H9 (cell line): ENCODE measurements around the gene OSBP. TPM values are rescaled to one million over a fixed set of nuclear protein-coding genes. Genes with fewer than 3 reads are reported as not detected.

ENCODE experiments used
- DNase-seq: peaks from one replicate; pipeline ENCODE4 v3.0.0-alpha.2; 2017
- H2AFZ ChIP-seq: one replicate; pipeline ENCODE4 v1.6.1; 2013; ENCODE audit warnings: mild to moderate bottlenecking, low read length, control low read depth, moderate library complexity
- H2AK5ac ChIP-seq: 2 replicates; pipeline ENCODE4 v1.6.1; 2013; ENCODE audit warnings: low read length, control low read depth, mixed read lengths; ENCODE audit not compliant: insufficient read length
- H2BK120ac ChIP-seq: one replicate; pipeline ENCODE4 v1.6.1; 2013; ENCODE audit warnings: low read depth, mild to moderate bottlenecking, low read length, control low read depth, inconsistent platforms; ENCODE audit not compliant: poor library complexity, severe bottlenecking
- H2BK12ac ChIP-seq: 2 replicates; pipeline ENCODE4 v1.6.1; 2013; ENCODE audit warnings: low read length, control low read depth, mixed read lengths, low read depth; ENCODE audit not compliant: insufficient read length
- H2BK15ac ChIP-seq: 2 replicates; pipeline ENCODE4 v1.6.1; 2013; ENCODE audit warnings: low read depth, low read length, control low read depth
- H2BK20ac ChIP-seq: one replicate; pipeline ENCODE4 v1.6.1; 2013; ENCODE audit warnings: low read depth, mild to moderate bottlenecking, low read length, control low read depth, inconsistent platforms; ENCODE audit not compliant: poor library complexity, severe bottlenecking
- H2BK5ac ChIP-seq: 2 replicates; pipeline ENCODE4 v1.6.1; 2013; ENCODE audit warnings: low read length, control low read depth, mixed read lengths; ENCODE audit not compliant: insufficient read length
- H3K14ac ChIP-seq: 2 replicates; pipeline ENCODE4 v1.6.1; 2013; ENCODE audit warnings: low read length, control low read depth; ENCODE audit not compliant: insufficient read depth
- H3K18ac ChIP-seq: 2 replicates; pipeline ENCODE4 v1.6.1; 2013; ENCODE audit warnings: low read depth, mild to moderate bottlenecking, mixed read lengths, low read length, control low read depth; ENCODE audit not compliant: insufficient read length
- H3K23ac ChIP-seq: 2 replicates; pipeline ENCODE4 v1.6.1; 2013; ENCODE audit warnings: low read length, control low read depth, mixed read lengths, low read depth; ENCODE audit not compliant: insufficient read length
- H3K23me2 ChIP-seq: 2 replicates; pipeline ENCODE4 v1.6.1; 2013; ENCODE audit warnings: low read depth, mild to moderate bottlenecking, mixed read lengths, low read length, control low read depth; ENCODE audit not compliant: insufficient read length, poor library complexity, severe bottlenecking
- H3K27ac ChIP-seq: 2 replicates; pipeline ENCODE4 v1.5.1; 2013; ENCODE audit warnings: low read length, control low read depth, mixed read lengths, low read depth; ENCODE audit not compliant: insufficient read length
- H3K27me3 ChIP-seq: 2 replicates; pipeline ENCODE4 v1.6.1; 2013; ENCODE audit warnings: low read length, control low read depth, inconsistent platforms; ENCODE audit not compliant: insufficient read depth
- H3K4ac ChIP-seq: 2 replicates; pipeline ENCODE4 v1.6.1; 2013; ENCODE audit warnings: low read depth, mild to moderate bottlenecking, control low read depth, inconsistent platforms, low read length, moderate library complexity
- H3K4me1 ChIP-seq: 2 replicates; pipeline ENCODE4 v1.6.1; 2013; ENCODE audit warnings: low read length, control low read depth, inconsistent platforms; ENCODE audit not compliant: insufficient read depth
- H3K4me2 ChIP-seq: 2 replicates; pipeline ENCODE4 v1.6.1; 2013; ENCODE audit warnings: low read length, control low read depth, mixed read lengths; ENCODE audit not compliant: insufficient read length, insufficient read depth
- H3K56ac ChIP-seq: 2 replicates; pipeline ENCODE4 v1.6.1; 2013; ENCODE audit warnings: low read depth, mild to moderate bottlenecking, mixed read lengths, low read length, control low read depth; ENCODE audit not compliant: insufficient read length
- H3K79me1 ChIP-seq: 2 replicates; pipeline ENCODE4 v1.6.1; 2013; ENCODE audit warnings: low read depth, mild to moderate bottlenecking, moderate library complexity, low read length, control low read depth, inconsistent platforms; ENCODE audit not compliant: insufficient read depth, poor library complexity, severe bottlenecking
- H3K79me2 ChIP-seq: 2 replicates; pipeline ENCODE4 v1.6.1; 2013; ENCODE audit warnings: low read length, control low read depth, inconsistent platforms; ENCODE audit not compliant: insufficient read depth
- H3K9ac ChIP-seq: 2 replicates; pipeline ENCODE4 v1.6.1; 2013; ENCODE audit warnings: low read length, control low read depth, mixed read lengths; ENCODE audit not compliant: insufficient read length; ENCODE audit errors: extremely low read depth
- H3K9me3 ChIP-seq: one replicate; pipeline ENCODE4 v1.6.1; 2013; ENCODE audit warnings: low read depth, low read length, inconsistent platforms; ENCODE audit not compliant: control insufficient read depth
- H3T11ph ChIP-seq: one replicate; pipeline ENCODE4 v1.6.1; 2013; ENCODE audit warnings: mild to moderate bottlenecking, low read length, control low read depth, inconsistent platforms
- H4K20me1 ChIP-seq: one replicate; pipeline ENCODE4 v1.6.1; 2013; ENCODE audit not compliant: control insufficient read depth, insufficient read length, insufficient read depth
- H4K5ac ChIP-seq: 2 replicates; pipeline ENCODE4 v1.6.1; 2013; ENCODE audit warnings: low read depth, mild to moderate bottlenecking, mixed read lengths, low read length, control low read depth; ENCODE audit not compliant: insufficient read length
- H4K8ac ChIP-seq: replicated peaks from 2 replicates; pipeline ENCODE4 v1.6.1; 2013; ENCODE audit warnings: low read length, control low read depth, mixed read lengths, low read depth; ENCODE audit not compliant: insufficient read length
- H4K91ac ChIP-seq: 2 replicates; pipeline ENCODE4 v1.6.1; 2013; ENCODE audit warnings: low read depth, mild to moderate bottlenecking, moderate library complexity, mixed read lengths, low read length, control low read depth; ENCODE audit not compliant: insufficient read length
- H3K27ac Mint-ChIP-seq, 3 experiments: 2 replicates in 2 of 3; 3 replicates in 1 of 3; pipeline ENCODE4 v1.8.0; 2020 to 2021; ENCODE audit warnings: mixed read lengths in 3 of 3, mild to moderate bottlenecking in 1 of 3, moderate library complexity in 1 of 3
- H3K27me3 Mint-ChIP-seq: 2 replicates; pipeline ENCODE4 v1.8.0; 2021; ENCODE audit warnings: low read depth, mild to moderate bottlenecking, moderate library complexity, mixed read lengths
- H3K36me3 Mint-ChIP-seq, 3 experiments: 2 replicates in 2 of 3; 3 replicates in 1 of 3; pipeline ENCODE4 v1.8.0; 2020 to 2021; ENCODE audit warnings: low read depth in 3 of 3, mixed read lengths in 3 of 3; ENCODE audit not compliant: insufficient read depth in 1 of 3
- H3K4me1 Mint-ChIP-seq, 2 experiments: 2 replicates each; pipeline ENCODE4 v1.8.0; 2020; ENCODE audit warnings: mixed read lengths in 2 of 2
- H3K4me3 Mint-ChIP-seq, 2 experiments: 2 replicates in 1 of 2; 3 replicates in 1 of 2; pipeline ENCODE4 v1.8.0; 2020 to 2021; ENCODE audit warnings: mild to moderate bottlenecking in 2 of 2, mixed read lengths in 2 of 2, moderate library complexity in 1 of 2
- H3K9me3 Mint-ChIP-seq, 2 experiments: 2 replicates in 1 of 2; 3 replicates in 1 of 2; pipeline ENCODE4 v1.8.0; 2020; ENCODE audit warnings: mild to moderate bottlenecking in 2 of 2, mixed read lengths in 2 of 2, moderate library complexity in 1 of 2
- WGBS: extraction: QIAGEN DNeasy Blood & Tissue Kit; methylation state at CpG from one replicate; pipeline ENCODE4 v1.1.7; 2013; ENCODE audit warnings: missing lambda C conversion rate, low lambda C conversion rate, mixed read lengths; ENCODE audit not compliant: insufficient read length; ENCODE audit errors: extremely low coverage; 5-methylcytosine and 5-hydroxymethylcytosine counted together
- total RNA-seq: library from RNA; stranded (reverse); gene quantifications from 2 replicates; pipeline ENCODE4 v1.2.1, GENCODE V29; 2021
- TF ChIP-seq, protein P1 (sequence below): fragments of 200-600 bp; sonication (generic); conservative IDR thresholded peaks from 3 replicates; pipeline ENCODE4 v1.8.0; 2021; ENCODE audit warnings: antibody characterized with exemption, mild to moderate bottlenecking

Gene OSBP
- total RNA-seq, 1 experiment from 2014 or later, result 48.5 TPM

GRCh38 chr11:59615120-59615636 lies 396 bp downstream of the OSBP start:
- peaks cover 16% of the 10 kb centered on the region; the same call in 1 of the 2 replicates for H3K79me2 ChIP-seq
- H2BK120ac ChIP-seq, result no peak overlapping the region
- H3K56ac ChIP-seq, result no peak overlapping the region
- H4K8ac ChIP-seq, result no peak overlapping the region
- H3K4me1 Mint-ChIP-seq, result peaks cover 12 to 14% of the 10 kb centered on the region in 2 experiments
- no peak overlapping the region for H4K91ac ChIP-seq
- no peaks in the 10 kb centered on the region for H3K27me3 Mint-ChIP-seq
- H3K9ac ChIP-seq, result peak overlapping the region; percentile 39
- DNase-seq, result peak; percentile 39
- peak overlapping the region; percentile 88 for H3K4me2 ChIP-seq
- H3K4me3 Mint-ChIP-seq, result peak overlapping the region; percentile 89 to 93
- no peak overlapping the region for H3K4ac ChIP-seq
- no peak overlapping the region for H3K18ac ChIP-seq
- H2AFZ ChIP-seq, result no peak overlapping the region
- H3K27ac ChIP-seq, result no peak overlapping the region
- no peak overlapping the region for H2BK5ac ChIP-seq
- no CpG with 5 or more reads among the region's 51 CpGs for WGBS
- no peak overlapping the region for H4K5ac ChIP-seq
- H3K79me1 ChIP-seq, result peaks cover 3% of the 10 kb centered on the region
- no peaks in the 10 kb centered on the region for H4K20me1 ChIP-seq
- H3K9me3 ChIP-seq, result no peaks in the 10 kb centered on the region
- no peak overlapping the region for H2AK5ac ChIP-seq
- no peak overlapping the region for H3T11ph ChIP-seq
- H3K27ac Mint-ChIP-seq, result peak overlapping the region; percentile 3 to 84 (median 50); a peak in 3 of 7 replicates
- no peak overlapping the region for H3K14ac ChIP-seq
- peaks cover 10% of the 10 kb centered on the region for H3K23me2 ChIP-seq
- no peak overlapping the region for H2BK15ac ChIP-seq
- TF ChIP-seq, protein P1, sequence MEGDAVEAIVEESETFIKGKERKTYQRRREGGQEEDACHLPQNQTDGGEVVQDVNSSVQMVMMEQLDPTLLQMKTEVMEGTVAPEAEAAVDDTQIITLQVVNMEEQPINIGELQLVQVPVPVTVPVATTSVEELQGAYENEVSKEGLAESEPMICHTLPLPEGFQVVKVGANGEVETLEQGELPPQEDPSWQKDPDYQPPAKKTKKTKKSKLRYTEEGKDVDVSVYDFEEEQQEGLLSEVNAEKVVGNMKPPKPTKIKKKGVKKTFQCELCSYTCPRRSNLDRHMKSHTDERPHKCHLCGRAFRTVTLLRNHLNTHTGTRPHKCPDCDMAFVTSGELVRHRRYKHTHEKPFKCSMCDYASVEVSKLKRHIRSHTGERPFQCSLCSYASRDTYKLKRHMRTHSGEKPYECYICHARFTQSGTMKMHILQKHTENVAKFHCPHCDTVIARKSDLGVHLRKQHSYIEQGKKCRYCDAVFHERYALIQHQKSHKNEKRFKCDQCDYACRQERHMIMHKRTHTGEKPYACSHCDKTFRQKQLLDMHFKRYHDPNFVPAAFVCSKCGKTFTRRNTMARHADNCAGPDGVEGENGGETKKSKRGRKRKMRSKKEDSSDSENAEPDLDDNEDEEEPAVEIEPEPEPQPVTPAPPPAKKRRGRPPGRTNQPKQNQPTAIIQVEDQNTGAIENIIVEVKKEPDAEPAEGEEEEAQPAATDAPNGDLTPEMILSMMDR, result no peak
- H3K23ac ChIP-seq, result no peak overlapping the region
- H2BK12ac ChIP-seq, result no peak overlapping the region
- H3K27me3 ChIP-seq, result no peaks in the 10 kb centered on the region
- peaks cover 2% of the 10 kb centered on the region; the same call in 1 of the 2 replicates for H3K4me1 ChIP-seq
- H3K9me3 Mint-ChIP-seq, result no peaks in the 10 kb centered on the region; a peak in 1 of 5 replicates
- H2BK20ac ChIP-seq, result no peak overlapping the region
- peaks cover 0 to 17% (median 10%) of the 10 kb centered on the region in 3 experiments; a peak in 4 of 7 replicates for H3K36me3 Mint-ChIP-seq
